Testis (tissue), 3 donors: ENCODE results near the gene PRADC1. TPM values are rescaled to one million over a fixed set of nuclear protein-coding genes. Genes with fewer than 3 reads are reported as not detected.

ENCODE experiments used
- DNase-seq: peaks from one replicate; pipeline ENCODE4 v3.0.0-alpha.2; 2019
- H3K27ac ChIP-seq, 2 donors: fragments of 200-600 bp; sonication (generic); one replicate each; pipeline ENCODE4 v1.5.1; 2019
- H3K27me3 ChIP-seq: fragments of 200-600 bp; sonication (generic); one replicate; pipeline ENCODE4 v1.5.1; 2019
- H3K36me3 ChIP-seq: fragments of 200-600 bp; sonication (generic); one replicate; pipeline ENCODE4 v1.5.1; 2017; ENCODE audit warnings: low read depth; ENCODE audit errors: missing control alignments
- H3K4me1 ChIP-seq: fragments of 200-600 bp; sonication (generic); one replicate; pipeline ENCODE4 v1.5.1; 2019
- H3K4me3 ChIP-seq, 2 donors: fragments of 200-600 bp; sonication (generic); one replicate each; pipeline ENCODE4 v1.5.1; 2017 to 2019
- H3K9me3 ChIP-seq: fragments of 200-600 bp; sonication (generic); one replicate; pipeline ENCODE4 v1.5.1; 2017
- CTCF ChIP-seq, 3 experiments: fragments of 450-650 bp in 2 of 3; fragments of 200-600 bp in 1 of 3; sonication (generic) in 1 of 3; IDR thresholded peaks; one replicate each; pipeline ENCODE4 v1.5.1; 2016 to 2019; ENCODE audit warnings: antibody characterized with exemption in 3 of 3, mild to moderate bottlenecking in 2 of 3, moderate library complexity in 1 of 3
- POLR2A ChIP-seq: fragments of 450-650 bp; IDR thresholded peaks from one replicate; pipeline ENCODE4 v1.6.1; 2017; ENCODE audit warnings: antibody characterized with exemption, mild to moderate bottlenecking, moderate library complexity
- WGBS, 2 donors: methylation state at CpG; one replicate each; pipeline ENCODE4 v1.1.5; 2018; 5-methylcytosine and 5-hydroxymethylcytosine counted together
- intact Hi-C: fragments of 100-400 bp; cut with DNase I; formaldehyde crosslinking; loops from one replicate; pipeline ENCODE4 v1.15.1; 2023; ENCODE audit warnings: low total_unique reads
- polyA plus RNA-seq: library from polyadenylated mRNA; stranded (reverse); fragments of 350-450 nt; fragmentation: Illumina TruSeq; extraction: RNeasy Lipid Tissue Mini Kit (QIAGEN cat#74804); gene quantifications from one replicate; pipeline ENCODE4 v1.2.3, GENCODE V29; 2014; ENCODE audit warnings: low read depth, low replicate concordance; ENCODE audit not compliant: insufficient read depth
- total RNA-seq, 2 donors: library from RNA; depleted of rRNA; stranded (reverse); fragments of >200 nt; gene quantifications; one replicate each; pipeline ENCODE4 v1.2.3, GENCODE V29; 2016

The PRADC1 gene
- total and polyA plus RNA-seq, 3 donors from 2014 or later = 21.3 to 47.1 (median 29.2) TPM

GRCh38 chr2:73237168-73237567 lies 4.1 kb upstream of the PRADC1 start:
- intact Hi-C loops = no loop called here
- Histone ChIP-seq H3K36me3 (no peaks in the 10 kb centered on the region), H3K4me1 (peaks cover 30% of the 10 kb centered on the region), H3K27ac (no peak overlapping the region), H3K27me3 (no peaks in the 10 kb centered on the region), H3K4me3 (no peak overlapping the region), H3K9me3 (no peaks in the 10 kb centered on the region)
- TF ChIP-seq POLR2A (no peak), CTCF (IDR thresholded peaks at IDR 0.05) (no peak)
- no peak for DNase-seq
- 30 to 82% methylated on average over 1 of the region's 1 CpG for WGBS, 2 donors

GRCh38 chr2:73235315-73236028 lies 2.4 kb upstream of the PRADC1 start:
- 39 to 42% methylated on average over 11 of the region's 11 CpGs for WGBS, 2 donors
- H3K4me1 ChIP-seq = peaks cover 30% of the 10 kb centered on the region
- H3K36me3 ChIP-seq = no peaks in the 10 kb centered on the region
- H3K27me3 ChIP-seq = no peaks in the 10 kb centered on the region
- peak overlapping the region; percentile 89 to 98 for H3K27ac ChIP-seq
- TF ChIP-seq CTCF (IDR thresholded peaks at IDR 0.05) (no peak), POLR2A (no peak)
- no peak for DNase-seq
- no peaks in the 10 kb centered on the region for H3K9me3 ChIP-seq
- intact Hi-C loops = no loop called here
- peak overlapping the region; percentile 73 to 97 for H3K4me3 ChIP-seq

GRCh38 chr2:73233932-73234832 lies 1.1 kb upstream of the PRADC1 start, which contains the start of gene CCT7:
TSS of gene CCT7 (plus strand) at chr2:73234308. CDS start at chr2:73234379, 71 bp downstream.
- WGBS, 2 donors = 0 to 1% methylated on average over 27 to 69 of the region's 69 CpGs
- no peaks in the 10 kb centered on the region for H3K36me3 ChIP-seq
- H3K4me1 ChIP-seq = peaks cover 29% of the 10 kb centered on the region
- peak within 1 kb of the TSS; percentile 73 to 97 for H3K4me3 ChIP-seq
- no peaks in the 10 kb centered on the region for H3K9me3 ChIP-seq
- H3K27ac ChIP-seq = peak within 1 kb of the TSS; percentile 89 to 98
- TF ChIP-seq POLR2A (no peak), CTCF (IDR thresholded peaks at IDR 0.05) (no peak)
- H3K27me3 ChIP-seq = no peaks in the 10 kb centered on the region
- intact Hi-C loops = no loop called here
- peak; percentile 97 for DNase-seq

GRCh38 chr2:73232403-73233153 lies 461 bp downstream of the PRADC1 start:
- TF ChIP-seq POLR2A (no peak), CTCF (IDR thresholded peaks at IDR 0.05) (no peak)
- H3K27me3 ChIP-seq = no peaks in the 10 kb centered on the region

More at GRCh38 chr2:73232403-73233153, 461 bp downstream of the PRADC1 start:
- intact Hi-C loops = no loop called here
- Histone ChIP-seq H3K4me3 (peak overlapping the region; percentile 73 to 97), H3K36me3 (no peaks in the 10 kb centered on the region), H3K4me1 (peaks cover 26% of the 10 kb centered on the region), H3K9me3 (no peaks in the 10 kb centered on the region), H3K27ac (no peak overlapping the region)
- WGBS, 2 donors = 1% methylated on average over 8 to 36 of the region's 37 CpGs
- DNase-seq = peak; percentile 27
